ENCODE data around the gene TEX52.
A peak's percentile ranks its signal among the peaks of the same experiment; 100 is the strongest.

TEX52 gene

DNA sequence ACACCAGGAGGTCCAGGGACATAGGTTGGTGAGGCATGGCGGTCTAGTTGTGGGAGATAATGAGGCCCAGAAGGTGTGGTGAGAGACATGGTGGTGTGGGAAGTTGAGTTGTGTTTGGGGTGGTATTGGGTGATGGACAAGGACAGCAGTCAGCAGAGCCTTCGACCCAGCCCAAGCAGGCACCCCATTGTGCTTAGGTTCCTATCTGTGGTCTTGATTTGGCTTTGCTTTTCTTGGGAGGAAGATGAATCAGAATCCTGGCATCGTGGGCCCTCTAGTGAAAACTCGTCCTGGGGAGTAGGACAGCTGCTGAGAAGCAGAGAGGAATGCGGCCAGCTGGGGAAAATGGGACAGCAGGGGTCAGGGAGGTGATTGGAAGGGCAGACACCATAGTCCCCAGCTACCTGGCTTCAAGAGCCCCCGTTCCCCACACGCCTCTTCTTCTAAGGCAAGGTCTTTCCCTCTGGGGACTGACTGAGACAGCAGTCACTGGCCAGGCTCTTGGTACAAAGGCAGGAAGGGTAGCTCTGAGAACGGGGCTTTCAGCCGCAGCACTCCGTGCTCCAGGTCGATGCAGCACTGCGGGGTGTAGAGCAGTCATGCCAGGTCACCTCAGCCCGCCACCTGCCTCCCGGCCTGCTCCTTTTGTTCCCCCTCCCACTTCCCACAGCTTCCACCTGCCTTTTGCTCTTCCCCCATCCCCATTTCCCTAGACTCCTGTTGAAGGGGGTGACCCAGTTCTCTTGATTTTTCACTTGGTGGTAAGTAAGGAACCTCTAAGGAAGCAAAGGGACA lies 29.9 kb downstream of the TEX52 start:
- DNase-seq = no peak

DNA sequence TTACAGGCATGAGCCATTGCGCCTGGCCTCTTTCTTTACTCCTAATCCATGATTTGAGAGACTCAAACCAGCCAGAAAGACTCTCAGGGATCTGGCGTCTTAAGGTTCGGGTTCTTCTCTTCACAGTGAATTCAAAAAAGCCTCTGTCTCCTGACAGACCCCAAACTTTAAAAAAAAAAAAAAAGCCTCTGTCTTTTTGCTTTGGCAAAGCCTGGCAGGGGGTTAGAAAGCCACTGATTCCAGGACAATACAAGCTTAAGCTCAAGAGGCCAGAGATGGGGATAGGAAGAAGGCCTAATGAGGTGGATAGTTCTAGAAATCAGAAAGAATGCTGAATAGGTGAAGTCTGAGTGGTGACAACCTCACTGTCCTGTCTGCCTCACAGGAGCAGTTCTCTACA lies 30.8 kb downstream of the TEX52 start:
- no peak for DNase-seq

DNA sequence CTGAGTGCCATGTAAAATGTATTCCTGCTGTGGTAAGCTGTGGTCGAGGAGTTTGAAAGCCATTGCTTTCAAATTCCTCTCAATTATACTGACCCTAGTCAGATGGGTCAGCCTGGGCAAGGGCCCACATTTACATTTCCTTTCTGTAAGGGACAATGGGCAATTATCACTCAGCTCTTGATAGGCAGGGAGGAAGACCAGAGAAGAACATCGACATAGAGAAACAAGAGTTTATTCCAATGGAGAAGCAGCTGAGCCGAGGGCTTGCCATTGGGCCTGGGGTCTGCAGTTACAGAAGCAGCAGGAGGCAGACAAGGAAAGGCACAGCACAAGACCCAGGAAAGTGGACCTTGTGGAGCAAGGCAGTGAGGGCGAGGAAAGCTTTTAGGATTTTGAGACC lies 31.7 kb downstream of the TEX52 start:
- no peak for DNase-seq

DNA sequence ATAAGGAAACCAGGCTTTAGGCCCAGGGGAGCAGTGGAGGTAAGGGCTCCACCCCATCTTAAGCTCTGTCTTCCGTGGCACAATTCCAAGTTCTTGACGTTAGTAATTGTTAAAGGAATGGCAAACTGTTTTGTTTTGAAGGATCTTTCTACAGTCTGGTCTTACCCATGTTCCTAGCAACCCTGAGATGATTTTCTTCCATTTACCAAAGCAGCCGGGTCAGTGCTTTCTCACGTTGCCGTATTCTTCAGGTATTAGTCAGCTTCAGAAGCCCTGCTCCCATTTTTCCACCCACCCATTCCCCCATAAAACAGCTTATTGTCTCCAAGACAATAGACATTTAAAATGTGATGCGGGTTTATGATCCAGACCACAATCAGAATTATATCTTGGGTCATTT lies 32.3 kb downstream of the TEX52 start:
- no peak for DNase-seq

DNA sequence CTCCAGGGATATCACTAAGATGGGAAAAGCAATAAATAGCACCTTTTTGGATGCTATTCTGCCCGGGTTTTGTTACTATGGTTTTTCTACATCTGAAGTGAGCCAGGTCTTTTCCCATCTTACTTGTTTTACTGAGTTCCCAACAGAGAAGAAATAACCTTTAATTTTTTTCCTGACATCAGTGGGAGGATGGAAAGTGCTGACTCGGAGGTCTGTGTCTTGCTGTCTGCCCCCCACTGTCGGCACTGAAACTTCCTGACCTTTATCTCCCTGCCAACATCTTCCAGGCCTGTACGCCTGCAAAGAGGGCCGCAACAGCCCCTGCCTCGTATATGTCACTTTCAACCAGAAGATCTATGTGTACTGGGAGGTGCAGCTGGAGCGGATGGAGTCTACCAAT lies 33.4 kb downstream of the TEX52 start:
- no peak for DNase-seq

DNA sequence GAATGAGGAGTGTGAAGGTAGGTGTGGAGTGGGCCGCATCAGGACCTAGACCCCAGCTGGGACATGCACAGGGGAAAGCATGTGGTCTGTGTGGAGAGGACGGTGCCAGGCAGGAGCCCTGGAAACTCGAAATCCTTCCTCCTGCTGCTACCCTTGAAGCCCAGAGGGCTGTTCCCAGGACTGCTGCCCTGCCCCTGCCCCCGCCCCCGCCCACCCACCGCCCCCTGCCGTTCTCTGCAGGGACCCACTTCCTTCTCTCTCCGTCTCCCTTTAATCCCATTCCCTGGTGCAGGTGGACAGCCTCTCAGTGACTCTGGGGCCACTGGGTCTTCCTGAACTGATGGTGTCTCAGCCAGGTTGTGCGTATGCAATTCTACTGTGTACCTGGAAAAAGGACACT lies 36.4 kb downstream of the TEX52 start:
- DNase-seq = no peak

DNA sequence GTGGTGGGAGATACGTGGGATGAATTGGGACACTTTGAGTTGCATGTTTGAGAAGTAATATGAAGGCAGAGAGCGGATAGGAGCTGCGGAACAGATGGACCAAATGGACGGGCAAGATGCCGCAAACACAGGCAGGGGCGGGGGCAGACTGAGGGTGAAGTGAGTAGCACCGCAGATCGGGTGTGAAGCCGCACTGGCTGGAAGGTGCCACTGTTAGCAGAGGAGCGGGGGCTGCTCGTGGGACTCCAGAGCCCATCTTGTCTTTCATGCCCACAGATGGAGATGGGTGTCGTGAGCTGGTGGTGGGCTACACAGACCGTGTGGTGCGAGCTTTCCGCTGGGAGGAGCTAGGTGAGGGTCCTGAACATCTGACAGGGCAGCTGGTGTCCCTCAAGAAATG lies 37.0 kb downstream of the TEX52 start:
- DNase-seq = no peak

DNA sequence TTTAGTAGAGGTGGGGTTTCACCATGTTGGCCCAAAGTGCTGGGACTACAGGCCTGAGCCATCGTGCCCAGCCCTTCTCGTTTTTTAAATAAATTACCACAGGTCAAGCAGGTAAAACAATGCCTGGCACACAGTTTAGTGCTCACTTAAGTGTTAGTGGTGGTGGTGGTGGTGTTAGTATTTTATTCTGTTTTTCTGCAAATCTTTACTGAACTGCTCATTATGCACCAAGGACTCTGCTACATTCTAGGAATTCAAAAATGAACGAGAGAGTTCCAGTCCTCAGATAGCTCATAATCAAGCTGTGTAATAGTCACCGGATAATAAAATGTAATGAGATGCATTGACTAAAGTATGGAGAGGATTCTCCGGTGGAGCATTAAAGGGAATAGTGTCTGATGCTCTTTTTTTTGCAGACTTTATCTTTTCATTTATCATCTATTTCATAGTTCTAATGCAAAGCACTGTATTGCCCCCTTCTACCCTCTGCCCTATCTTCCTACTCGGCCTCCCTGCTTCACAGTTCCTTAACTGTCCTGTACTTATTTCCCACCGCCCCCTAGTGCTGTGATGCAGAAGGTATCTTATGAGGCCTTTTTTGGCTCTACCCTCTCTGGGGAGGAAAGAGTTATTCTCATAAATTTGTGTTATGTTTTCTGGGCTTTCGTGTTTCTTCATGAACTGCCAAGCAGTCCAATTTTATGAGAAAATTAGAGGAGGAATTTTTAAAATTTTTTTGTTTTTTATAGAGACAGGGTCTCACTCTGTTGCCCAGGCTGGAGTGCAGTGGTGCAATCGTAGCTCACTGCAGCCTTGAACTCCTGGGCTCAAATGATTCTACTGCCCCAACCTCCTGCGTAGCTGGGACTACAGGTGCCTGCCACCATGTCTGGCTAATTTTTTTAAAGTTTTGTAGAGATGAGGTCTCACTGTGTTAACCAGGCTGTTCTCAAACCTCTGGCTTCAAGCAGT lies 43.3 kb downstream of the TEX52 start:
- peak; percentile 81 for DNase-seq

DNA sequence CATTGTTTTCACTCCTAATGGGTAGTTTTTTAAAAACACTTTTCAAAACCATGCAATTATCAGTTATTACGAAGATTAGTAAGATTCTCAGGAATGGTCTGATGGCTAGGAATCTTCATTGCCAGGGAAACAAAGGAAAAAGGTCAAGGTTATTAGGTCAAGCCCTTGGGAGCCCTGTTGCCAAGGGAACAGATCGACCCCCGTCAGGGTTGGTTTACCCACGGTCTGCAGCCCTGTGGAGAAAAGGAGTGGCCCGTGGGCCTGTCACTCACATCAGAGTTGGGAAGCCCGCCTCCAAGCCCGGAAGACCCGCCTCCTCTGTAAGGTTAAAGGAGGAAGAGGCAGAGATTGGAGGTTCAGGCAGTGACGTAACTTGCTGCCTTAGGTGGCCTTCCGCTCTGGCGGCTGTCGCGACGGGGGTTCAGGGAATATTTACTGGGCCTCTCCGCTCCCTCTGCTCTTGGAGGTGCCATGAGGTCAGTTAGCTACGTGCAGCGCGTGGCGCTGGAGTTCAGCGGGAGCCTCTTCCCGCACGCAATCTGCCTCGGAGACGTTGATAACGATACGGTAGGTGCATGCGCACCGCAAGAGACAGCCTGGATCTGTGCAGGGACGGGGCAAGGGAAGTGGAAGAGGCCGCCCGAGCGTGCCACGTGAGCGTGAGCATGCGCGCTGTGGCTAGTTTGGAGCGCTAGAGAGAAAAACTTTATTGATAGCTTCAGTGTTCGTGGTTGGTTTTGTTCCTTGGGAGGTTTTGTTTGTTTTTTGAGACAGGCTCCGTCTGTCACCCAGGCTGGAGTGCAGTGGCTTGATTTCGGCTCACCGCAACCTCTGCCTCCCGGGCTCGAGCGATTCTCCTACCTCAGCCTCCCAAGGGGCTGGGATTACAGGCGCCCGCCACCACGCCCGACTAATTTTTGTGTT lies 44.3 kb downstream of the TEX52 start, which contains the start of gene ITFG2:
ITFG2 (plus strand) TSS at position 379 of the 924 bp plus-strand sequence; CDS start at position 472, 93 bp downstream.
- DNase-seq = peak; percentile 100

DNA sequence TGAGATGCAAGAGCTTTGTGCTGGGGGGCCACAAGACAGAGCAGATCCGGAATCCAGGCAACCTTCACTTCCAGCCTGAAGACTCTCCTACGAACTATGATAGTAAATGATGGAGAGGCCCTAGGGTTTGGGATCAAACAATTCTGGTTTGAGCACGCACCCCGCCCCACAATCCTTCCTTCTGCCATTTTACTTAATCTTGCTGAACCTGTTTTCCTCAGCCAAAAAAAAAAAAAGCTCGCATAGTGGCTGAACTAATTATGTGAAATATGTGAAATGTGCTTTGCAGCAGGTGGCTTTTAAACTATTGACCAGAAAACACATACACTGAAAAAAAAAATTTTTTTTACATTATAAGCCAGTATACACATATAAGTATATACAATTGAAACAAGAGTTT lies 45.0 kb downstream of the TEX52 start:
- DNase-seq = no peak

DNA sequence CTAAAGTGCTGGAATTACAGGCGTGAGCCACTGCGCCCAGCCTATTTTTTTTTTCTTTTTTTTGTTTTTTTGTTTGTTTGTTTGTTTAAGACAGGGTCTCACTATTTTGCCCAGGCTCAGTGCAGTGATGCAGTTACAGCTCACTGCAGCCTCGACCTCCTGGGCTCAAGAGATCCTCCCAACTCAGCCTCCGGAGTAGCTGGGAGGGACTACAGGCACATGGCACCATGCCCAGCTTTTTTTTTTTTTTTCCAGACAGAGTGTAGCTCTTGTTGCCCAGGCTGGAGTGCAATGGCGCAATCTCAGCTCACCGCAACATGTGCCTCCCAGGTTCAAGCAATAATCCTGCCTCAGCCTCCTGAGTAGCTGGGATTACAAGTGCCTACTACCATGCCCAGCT lies 50.1 kb downstream of the TEX52 start:
- no peak for DNase-seq

DNA sequence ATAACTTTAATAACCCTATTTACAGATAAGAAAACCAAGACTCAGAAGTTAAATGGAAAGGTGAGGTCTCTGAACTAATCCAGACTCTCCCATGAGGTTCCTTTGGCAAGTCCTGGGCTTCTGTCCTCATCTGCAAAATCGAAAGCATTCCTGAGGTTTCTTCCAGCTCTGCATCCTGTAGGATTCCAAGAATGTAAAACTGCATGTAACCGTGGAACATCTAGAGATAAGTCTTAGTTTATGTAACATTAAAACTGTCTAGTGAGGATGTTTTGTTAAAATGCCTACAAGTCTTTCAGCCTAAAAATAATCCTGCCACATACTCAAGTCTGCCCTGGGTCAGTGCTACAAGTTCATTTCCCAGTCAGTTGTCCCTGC lies 51.7 kb downstream of the TEX52 start:
- no peak for DNase-seq

DNA sequence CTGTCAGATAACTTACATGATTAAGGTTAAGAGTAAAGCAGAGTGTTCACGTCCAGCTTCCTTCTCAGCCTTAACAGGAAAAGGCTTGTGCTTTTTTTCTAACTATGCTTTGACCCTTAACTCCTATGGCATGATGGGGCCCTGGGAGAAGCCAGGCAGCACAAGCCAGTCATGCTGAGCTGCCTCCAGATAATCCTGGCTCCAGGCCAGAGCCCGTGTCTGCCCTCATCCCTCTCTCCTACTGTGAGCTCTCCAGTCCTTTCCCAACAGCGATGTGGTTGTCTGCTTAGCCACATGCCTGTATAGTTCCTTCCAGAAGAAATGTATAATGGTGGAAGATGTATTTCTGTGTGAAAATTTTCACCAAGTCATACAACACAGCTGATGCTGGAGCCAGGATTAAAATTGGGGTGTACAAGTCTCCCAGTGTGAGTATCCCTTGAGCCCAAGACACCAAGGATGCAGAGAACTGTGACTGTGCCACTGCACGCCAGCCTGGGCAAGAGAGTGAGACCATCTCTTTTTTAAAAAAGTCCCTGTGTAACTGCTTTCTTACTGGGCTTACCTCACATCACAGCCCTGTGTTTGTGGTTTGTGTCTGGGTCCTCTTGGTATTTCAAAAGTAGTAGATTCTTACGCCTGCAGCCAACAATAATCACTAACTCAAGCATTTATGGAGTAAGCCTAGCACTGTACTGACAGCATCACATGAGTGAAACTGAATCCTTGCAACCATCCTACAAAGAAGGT lies 52.3 kb downstream of the TEX52 start:
- no peak for DNase-seq

DNA sequence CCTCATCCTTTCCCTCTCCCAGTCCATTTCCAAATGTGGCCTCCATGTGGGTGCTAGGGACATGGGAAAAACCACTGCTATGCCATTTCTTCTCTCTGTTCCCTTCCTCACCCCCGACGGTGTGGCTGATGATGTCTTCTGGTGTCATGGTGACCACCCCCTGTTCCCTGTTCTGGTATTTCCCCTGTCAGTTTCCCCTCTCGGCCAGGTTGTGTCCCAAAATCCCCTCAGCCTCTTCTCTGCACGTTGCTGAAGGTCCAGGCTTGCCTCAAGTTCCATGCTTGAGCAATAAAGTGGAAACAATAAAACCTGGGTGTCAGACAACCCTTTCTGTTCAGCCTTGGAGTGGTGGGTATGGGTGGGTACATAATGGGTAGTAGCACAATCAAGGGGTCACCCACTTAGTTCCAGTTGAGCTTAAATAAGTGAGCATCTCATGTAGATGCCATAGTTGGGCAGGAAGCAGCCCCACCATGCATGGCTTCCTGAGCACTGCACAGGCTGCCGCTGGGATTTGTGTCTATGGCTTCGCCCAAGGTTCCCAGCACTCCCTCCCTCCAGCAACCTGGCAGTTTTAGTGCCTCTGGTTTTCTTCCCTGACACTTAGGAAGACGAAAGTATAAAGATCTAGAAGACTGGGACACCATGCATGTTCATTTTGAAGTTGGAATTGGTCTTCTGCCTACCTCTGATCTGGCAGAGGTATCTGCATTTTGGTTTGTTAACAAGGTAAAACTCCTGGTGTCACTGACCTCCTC lies 53.0 kb downstream of the TEX52 start:
- no peak for DNase-seq

DNA sequence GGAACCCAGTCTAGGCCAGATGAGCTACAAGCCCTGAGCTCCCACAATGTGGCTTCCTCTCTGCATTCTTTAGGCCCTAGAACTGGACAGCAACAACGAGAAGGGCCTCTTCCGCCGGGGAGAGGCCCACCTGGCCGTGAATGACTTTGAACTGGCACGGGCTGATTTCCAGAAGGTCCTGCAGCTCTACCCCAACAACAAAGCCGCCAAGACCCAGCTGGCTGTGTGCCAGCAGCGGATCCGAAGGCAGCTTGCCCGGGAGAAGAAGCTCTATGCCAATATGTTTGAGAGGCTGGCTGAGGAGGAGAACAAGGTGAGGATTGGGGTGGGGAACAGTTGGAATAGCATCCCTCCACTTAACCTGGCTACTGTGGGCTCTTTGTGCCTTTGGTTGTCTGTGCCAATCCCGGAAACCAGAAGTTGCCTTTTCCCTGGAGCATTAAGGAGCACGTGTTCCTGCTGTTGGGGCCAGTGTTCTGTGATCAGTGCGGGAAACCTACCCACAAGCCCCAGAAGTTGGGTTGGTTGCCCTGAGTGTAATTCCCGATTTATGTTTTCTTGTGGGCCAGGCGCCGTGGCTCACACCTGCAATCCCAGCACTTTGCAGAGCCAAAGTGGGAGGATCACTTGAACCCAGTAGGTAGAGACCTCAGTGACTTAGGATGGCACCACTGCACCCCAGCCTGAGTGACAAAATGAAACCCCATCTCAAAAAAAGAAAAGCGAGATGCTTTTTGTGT lies 55.6 kb downstream of the TEX52 start:
- DNase-seq = no peak

DNA sequence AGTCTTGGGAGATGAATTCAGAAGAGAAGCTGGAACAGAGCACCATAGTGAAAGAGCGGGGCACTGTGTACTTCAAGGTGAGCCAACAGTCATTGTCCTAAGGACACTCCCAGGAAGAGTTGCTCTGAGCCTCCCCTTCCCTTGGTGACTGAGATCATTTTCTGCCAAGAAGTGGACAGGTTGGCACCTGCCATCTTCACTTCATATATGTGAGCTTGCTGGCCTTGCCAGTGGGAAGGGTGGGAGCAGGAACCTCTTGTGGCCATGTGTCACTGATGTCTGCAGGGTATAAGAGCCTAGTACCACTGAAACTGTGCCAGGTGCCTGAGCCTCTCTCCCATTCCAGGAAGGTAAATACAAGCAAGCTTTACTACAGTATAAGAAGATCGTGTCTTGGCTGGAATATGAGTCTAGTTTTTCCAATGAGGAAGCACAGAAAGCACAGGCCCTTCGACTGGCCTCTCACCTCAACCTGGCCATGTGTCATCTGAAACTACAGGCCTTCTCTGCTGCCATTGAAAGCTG lies 56.7 kb downstream of the TEX52 start:
- no peak for DNase-seq

Measured in islet precursor cell (in vitro differentiated cells).